Cardiac muscle cell (in vitro differentiated cells and primary cell): ENCODE measurements around the gene EWSR1. TPM values are rescaled to one million over a fixed set of nuclear protein-coding genes. Genes with fewer than 3 reads are reported as not detected.
A peak's percentile ranks its signal among the peaks of the same experiment; 100 is the strongest.

ENCODE experiments used
- DNase-seq, 2 donors: peaks; one replicate each; pipeline versions ENCODE4 v3.0.0 to v3.0.0-alpha.2; 2010 to 2017; ENCODE audit warnings: low read depth in 1 of 2, low spot score in 1 of 2
- H3K27ac ChIP-seq: fragments of 200-600 bp; sonication (generic); 2 replicates; pipeline ENCODE4 v1.5.1; 2016
- H3K27me3 ChIP-seq: fragments of 200-600 bp; sonication (generic); 2 replicates; pipeline ENCODE4 v1.6.0; 2016; ENCODE audit warnings: control low read depth
- H3K36me3 ChIP-seq: fragments of 200-600 bp; sonication (generic); 2 replicates; pipeline ENCODE4 v1.5.1; 2016; ENCODE audit warnings: control low read depth
- H3K4me1 ChIP-seq: fragments of 200-600 bp; sonication (generic); 2 replicates; pipeline ENCODE4 v1.8.1; 2017; ENCODE audit warnings: low read depth, mild to moderate bottlenecking, mixed run types
- H3K4me3 ChIP-seq: fragments of 200-600 bp; sonication (generic); 2 replicates; pipeline ENCODE4 v1.5.1; 2016; ENCODE audit warnings: mild to moderate bottlenecking
- H3K9me3 ChIP-seq: fragments of 200-600 bp; sonication (generic); 2 replicates; pipeline ENCODE4 v1.5.1; 2017; ENCODE audit warnings: low read depth, mild to moderate bottlenecking, control low read depth
- polyA plus RNA-seq: library from polyadenylated mRNA; unstranded; fragments of >200 nt; fragmentation: Nextera tagmentation; extraction: Ambion mirVana; gene quantifications from 2 replicates; pipeline ENCODE4 v1.2.1, GENCODE V29; 2016
- total RNA-seq: library from RNA; depleted of rRNA; stranded (reverse); fragments of >200 nt; gene quantifications from 2 replicates; pipeline ENCODE4 v1.2.3, GENCODE V29; 2016
- TF ChIP-seq, protein P1 (sequence below): IDR thresholded peaks from 2 replicates; pipeline ENCODE4 v1.5.1; 2012; ENCODE audit warnings: low read depth, mild to moderate bottlenecking, low read length

Gene EWSR1
- total and polyA plus RNA-seq, 2 experiments from 2014 or later = 266 to 349 TPM

DNA sequence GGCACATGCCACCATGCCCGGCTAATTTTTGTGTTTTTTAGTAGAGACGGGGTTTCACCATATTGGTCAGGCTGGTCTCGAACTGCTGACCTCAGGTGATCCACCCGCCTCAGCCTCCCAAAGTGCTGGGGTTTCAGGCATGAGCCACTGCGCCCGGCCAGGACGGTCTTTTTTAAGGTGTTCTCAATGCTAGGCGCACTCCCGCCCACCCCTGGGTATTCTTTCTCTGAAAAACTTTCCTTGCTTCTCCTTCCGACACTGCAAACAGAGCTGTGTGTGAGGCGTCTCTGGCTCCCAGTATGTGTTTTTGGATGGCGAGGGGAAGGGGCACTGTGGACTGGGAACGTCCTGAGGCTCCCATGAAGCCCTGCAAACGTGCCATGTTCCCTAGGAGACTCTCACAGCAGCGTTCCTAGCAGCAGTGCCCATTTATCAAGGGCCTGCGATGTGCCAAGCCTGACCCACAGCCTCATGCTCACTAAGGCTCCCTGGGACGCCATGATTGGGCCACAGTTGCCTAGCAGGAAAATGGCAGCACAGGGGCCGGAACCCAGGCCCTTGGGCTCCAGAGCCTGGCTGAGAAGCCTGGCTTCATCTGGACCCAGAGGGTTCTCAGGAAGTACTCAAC lies 49.9 kb downstream of the EWSR1 start:
- no peak for DNase-seq
- H3K27ac ChIP-seq = no peak overlapping the region
- H3K27me3 ChIP-seq = peaks cover 35% of the 10 kb centered on the region
- H3K9me3 ChIP-seq = no peaks in the 10 kb centered on the region
- H3K4me3 ChIP-seq = no peak overlapping the region
- no peaks in the 10 kb centered on the region for H3K4me1 ChIP-seq
- H3K36me3 ChIP-seq = no peaks in the 10 kb centered on the region
- TF ChIP-seq, protein P1, sequence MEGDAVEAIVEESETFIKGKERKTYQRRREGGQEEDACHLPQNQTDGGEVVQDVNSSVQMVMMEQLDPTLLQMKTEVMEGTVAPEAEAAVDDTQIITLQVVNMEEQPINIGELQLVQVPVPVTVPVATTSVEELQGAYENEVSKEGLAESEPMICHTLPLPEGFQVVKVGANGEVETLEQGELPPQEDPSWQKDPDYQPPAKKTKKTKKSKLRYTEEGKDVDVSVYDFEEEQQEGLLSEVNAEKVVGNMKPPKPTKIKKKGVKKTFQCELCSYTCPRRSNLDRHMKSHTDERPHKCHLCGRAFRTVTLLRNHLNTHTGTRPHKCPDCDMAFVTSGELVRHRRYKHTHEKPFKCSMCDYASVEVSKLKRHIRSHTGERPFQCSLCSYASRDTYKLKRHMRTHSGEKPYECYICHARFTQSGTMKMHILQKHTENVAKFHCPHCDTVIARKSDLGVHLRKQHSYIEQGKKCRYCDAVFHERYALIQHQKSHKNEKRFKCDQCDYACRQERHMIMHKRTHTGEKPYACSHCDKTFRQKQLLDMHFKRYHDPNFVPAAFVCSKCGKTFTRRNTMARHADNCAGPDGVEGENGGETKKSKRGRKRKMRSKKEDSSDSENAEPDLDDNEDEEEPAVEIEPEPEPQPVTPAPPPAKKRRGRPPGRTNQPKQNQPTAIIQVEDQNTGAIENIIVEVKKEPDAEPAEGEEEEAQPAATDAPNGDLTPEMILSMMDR = no peak

- Histone ChIP-seq H3K27me3 (peaks cover 25% of the 10 kb centered on the region), H3K4me3 (no peak overlapping the region), H3K36me3 (no peaks in the 10 kb centered on the region), H3K4me1 (no peaks in the 10 kb centered on the region), H3K9me3 (no peaks in the 10 kb centered on the region), H3K27ac (no peak overlapping the region)
- no peak for DNase-seq
- TF ChIP-seq, protein P1 = no peak
Observed at GRCh38 chr22:29319072-29319471, 51.0 kb downstream of the EWSR1 start.

GRCh38 chr22:29320546-29320945 lies 52.5 kb downstream of the EWSR1 start:
- H3K4me3 ChIP-seq = no peak overlapping the region
- no peak for DNase-seq
- H3K27ac ChIP-seq = no peak overlapping the region
- no peaks in the 10 kb centered on the region for H3K4me1 ChIP-seq
- TF ChIP-seq, protein P1 = peak; percentile 9
- H3K9me3 ChIP-seq = no peaks in the 10 kb centered on the region
- peaks cover 10% of the 10 kb centered on the region for H3K27me3 ChIP-seq
- H3K36me3 ChIP-seq = no peaks in the 10 kb centered on the region

GRCh38 chr22:29323641-29324040 lies 55.6 kb downstream of the EWSR1 start:
- H3K4me1 ChIP-seq = no peaks in the 10 kb centered on the region
- no peaks in the 10 kb centered on the region for H3K9me3 ChIP-seq
- H3K36me3 ChIP-seq = peaks cover 2% of the 10 kb centered on the region
- TF ChIP-seq, protein P1 = no peak
- H3K4me3 ChIP-seq = no peak overlapping the region
- H3K27me3 ChIP-seq = no peaks in the 10 kb centered on the region
- H3K27ac ChIP-seq = no peak overlapping the region
- no peak for DNase-seq

GRCh38 chr22:29325356-29325755 lies 57.3 kb downstream of the EWSR1 start:
- Histone ChIP-seq H3K36me3 (peaks cover 2% of the 10 kb centered on the region), H3K4me3 (no peak overlapping the region), H3K27me3 (no peaks in the 10 kb centered on the region), H3K9me3 (no peaks in the 10 kb centered on the region), H3K4me1 (no peaks in the 10 kb centered on the region), H3K27ac (no peak overlapping the region)
- DNase-seq = no peak
- TF ChIP-seq, protein P1 = no peak
